ENCODE data around the gene CXorf58. TPM values are rescaled to one million over a fixed set of nuclear protein-coding genes. Genes with fewer than 3 reads are reported as not detected.

Gene CXorf58
- total and polyA plus RNA-seq, 9 of the 15 experiments (the other 6 are each of a cell fraction or from before 2014, with no cell fraction given), result 0.10 to 0.27 (median 0.16) TPM; not detected in 3

DNA sequence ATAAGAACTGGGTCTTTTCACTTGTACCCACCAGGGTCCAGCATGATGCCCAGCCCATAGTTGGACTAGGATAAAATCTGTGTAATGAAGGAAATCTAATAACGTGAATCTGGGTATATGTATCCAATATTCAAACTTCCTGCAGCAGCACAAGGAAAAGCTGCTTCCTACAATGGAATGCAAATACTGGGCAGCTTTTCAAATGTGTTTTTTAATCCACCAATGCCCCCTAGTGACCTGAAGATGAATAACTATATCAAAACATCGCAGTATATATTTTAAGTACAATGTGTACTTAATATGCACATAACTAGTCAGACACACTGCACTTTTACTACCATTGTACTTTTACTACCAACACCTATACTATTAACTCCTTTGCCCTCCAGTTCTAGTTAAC is 5.4 kb upstream of the CXorf58 start (continued):
- TF ChIP-seq ZNF253 (CRISPR knock-in tag; conservative IDR thresholded peaks at IDR 0.05) (no peak), SRF (CRISPR knock-in tag; IDR thresholded peaks at IDR 0.05) (no peak), TEAD2 (tag; IDR thresholded peaks at IDR 0.05) (no peak), SMARCA4 (IDR thresholded peaks at IDR 0.05) (no peak), CC2D1A (IDR thresholded peaks at IDR 0.05) (0 out of 2 replicates have a peak, but pooled peaks have one; percentile 7), GABPB1 (CRISPR knock-in tag; IDR thresholded peaks at IDR 0.05) (no peak), SUPT5H (IDR thresholded peaks at IDR 0.05) (no peak), TAF15 (IDR thresholded peaks at IDR 0.05; ENCODE audit: low read depth, low read length) (no peak), RAD21 (CRISPR knock-in tag; conservative IDR thresholded peaks at IDR 0.05 in 1 of 2, IDR thresholded peaks at IDR 0.05 in 1 of 2) (peak; percentile 60 to 83)
- TF ChIP-seq, protein P1, sequence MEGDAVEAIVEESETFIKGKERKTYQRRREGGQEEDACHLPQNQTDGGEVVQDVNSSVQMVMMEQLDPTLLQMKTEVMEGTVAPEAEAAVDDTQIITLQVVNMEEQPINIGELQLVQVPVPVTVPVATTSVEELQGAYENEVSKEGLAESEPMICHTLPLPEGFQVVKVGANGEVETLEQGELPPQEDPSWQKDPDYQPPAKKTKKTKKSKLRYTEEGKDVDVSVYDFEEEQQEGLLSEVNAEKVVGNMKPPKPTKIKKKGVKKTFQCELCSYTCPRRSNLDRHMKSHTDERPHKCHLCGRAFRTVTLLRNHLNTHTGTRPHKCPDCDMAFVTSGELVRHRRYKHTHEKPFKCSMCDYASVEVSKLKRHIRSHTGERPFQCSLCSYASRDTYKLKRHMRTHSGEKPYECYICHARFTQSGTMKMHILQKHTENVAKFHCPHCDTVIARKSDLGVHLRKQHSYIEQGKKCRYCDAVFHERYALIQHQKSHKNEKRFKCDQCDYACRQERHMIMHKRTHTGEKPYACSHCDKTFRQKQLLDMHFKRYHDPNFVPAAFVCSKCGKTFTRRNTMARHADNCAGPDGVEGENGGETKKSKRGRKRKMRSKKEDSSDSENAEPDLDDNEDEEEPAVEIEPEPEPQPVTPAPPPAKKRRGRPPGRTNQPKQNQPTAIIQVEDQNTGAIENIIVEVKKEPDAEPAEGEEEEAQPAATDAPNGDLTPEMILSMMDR (IDR thresholded peaks at IDR 0.05 in 2 of 3, conservative IDR thresholded peaks at IDR 0.05 in 1 of 3; ENCODE audit: insufficient read depth in 2 of 3, low read depth in 1 of 3, low read length in 3 of 3), result peak; percentile 40 to 79 (median 44); a peak in 4 of 6 replicates
- TF ChIP-seq, protein P2, sequence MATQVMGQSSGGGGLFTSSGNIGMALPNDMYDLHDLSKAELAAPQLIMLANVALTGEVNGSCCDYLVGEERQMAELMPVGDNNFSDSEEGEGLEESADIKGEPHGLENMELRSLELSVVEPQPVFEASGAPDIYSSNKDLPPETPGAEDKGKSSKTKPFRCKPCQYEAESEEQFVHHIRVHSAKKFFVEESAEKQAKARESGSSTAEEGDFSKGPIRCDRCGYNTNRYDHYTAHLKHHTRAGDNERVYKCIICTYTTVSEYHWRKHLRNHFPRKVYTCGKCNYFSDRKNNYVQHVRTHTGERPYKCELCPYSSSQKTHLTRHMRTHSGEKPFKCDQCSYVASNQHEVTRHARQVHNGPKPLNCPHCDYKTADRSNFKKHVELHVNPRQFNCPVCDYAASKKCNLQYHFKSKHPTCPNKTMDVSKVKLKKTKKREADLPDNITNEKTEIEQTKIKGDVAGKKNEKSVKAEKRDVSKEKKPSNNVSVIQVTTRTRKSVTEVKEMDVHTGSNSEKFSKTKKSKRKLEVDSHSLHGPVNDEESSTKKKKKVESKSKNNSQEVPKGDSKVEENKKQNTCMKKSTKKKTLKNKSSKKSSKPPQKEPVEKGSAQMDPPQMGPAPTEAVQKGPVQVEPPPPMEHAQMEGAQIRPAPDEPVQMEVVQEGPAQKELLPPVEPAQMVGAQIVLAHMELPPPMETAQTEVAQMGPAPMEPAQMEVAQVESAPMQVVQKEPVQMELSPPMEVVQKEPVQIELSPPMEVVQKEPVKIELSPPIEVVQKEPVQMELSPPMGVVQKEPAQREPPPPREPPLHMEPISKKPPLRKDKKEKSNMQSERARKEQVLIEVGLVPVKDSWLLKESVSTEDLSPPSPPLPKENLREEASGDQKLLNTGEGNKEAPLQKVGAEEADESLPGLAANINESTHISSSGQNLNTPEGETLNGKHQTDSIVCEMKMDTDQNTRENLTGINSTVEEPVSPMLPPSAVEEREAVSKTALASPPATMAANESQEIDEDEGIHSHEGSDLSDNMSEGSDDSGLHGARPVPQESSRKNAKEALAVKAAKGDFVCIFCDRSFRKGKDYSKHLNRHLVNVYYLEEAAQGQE (IDR thresholded peaks at IDR 0.05; ENCODE audit: borderline replicate concordance), result peak; percentile 50; the same call in 1 of the 2 replicates
- TF ChIP-seq, protein P2 (CRISPR knock-in tag; IDR thresholded peaks at IDR 0.05; ENCODE audit: low read depth), result no peak
- TF ChIP-seq, protein P3, sequence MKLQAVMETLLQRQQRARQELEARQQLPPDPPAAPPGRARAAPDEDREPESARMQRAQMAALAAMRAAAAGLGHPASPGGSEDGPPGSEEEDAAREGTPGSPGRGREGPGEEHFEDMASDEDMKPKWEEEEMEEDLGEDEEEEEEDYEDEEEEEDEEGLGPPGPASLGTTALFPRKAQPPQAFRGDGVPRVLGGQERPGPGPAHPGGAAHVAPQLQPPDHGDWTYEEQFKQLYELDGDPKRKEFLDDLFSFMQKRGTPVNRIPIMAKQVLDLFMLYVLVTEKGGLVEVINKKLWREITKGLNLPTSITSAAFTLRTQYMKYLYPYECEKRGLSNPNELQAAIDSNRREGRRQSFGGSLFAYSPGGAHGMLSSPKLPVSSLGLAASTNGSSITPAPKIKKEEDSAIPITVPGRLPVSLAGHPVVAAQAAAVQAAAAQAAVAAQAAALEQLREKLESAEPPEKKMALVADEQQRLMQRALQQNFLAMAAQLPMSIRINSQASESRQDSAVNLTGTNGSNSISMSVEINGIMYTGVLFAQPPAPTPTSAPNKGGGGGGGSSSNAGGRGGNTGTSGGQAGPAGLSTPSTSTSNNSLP (IDR thresholded peaks at IDR 0.05; ENCODE audit: borderline replicate concordance, low read depth, low read length), result 0 out of 2 replicates have a peak, but pooled peaks have one; percentile 37
- TF ChIP-seq, protein P4, sequence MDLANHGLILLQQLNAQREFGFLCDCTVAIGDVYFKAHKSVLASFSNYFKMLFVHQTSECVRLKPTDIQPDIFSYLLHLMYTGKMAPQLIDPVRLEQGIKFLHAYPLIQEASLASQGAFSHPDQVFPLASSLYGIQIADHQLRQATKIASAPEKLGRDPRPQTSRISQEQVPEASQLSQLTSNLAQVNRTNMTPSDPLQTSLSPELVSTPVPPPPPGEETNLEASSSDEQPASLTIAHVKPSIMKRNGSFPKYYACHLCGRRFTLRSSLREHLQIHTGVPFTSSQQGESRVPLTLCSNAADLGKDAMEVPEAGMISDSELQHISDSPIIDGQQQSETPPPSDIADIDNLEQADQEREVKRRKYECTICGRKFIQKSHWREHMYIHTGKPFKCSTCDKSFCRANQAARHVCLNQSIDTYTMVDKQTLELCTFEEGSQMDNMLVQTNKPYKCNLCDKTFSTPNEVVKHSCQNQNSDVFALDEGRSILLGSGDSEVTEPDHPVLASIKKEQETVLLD (IDR thresholded peaks at IDR 0.05), result no peak
